Osteoblast (primary cell): ENCODE data around the gene VMP1. TPM values are rescaled to one million over a fixed set of nuclear protein-coding genes. Genes with fewer than 3 reads are reported as not detected.

Source experiments
- DNase-seq: peaks from one replicate; pipeline ENCODE4 v3.0.0; 2011; ENCODE audit warnings: low spot score, mixed read lengths; ENCODE audit not compliant: insufficient read length; ENCODE audit errors: missing footprints
- H2AFZ ChIP-seq: 2 replicates; pipeline ENCODE4 v1.6.0; 2011; ENCODE audit warnings: mild to moderate bottlenecking, low read length
- H3K27ac ChIP-seq: 2 replicates; pipeline ENCODE4 v1.5.1; 2011; ENCODE audit warnings: mild to moderate bottlenecking, low read depth, low read length, moderate library complexity
- H3K27me3 ChIP-seq: 2 replicates; pipeline ENCODE4 v1.6.0; 2012; ENCODE audit warnings: mild to moderate bottlenecking, control low read depth, inconsistent platforms, low read length, moderate library complexity; ENCODE audit not compliant: insufficient read depth
- H3K36me3 ChIP-seq: 2 replicates; pipeline ENCODE4 v1.5.1; 2011; ENCODE audit warnings: mild to moderate bottlenecking, low read length, control low read depth, moderate library complexity; ENCODE audit not compliant: insufficient read depth
- H3K4me1 ChIP-seq: 2 replicates; pipeline ENCODE4 v1.5.1; 2011; ENCODE audit warnings: mild to moderate bottlenecking, low read length, control low read depth, moderate library complexity; ENCODE audit not compliant: insufficient read depth
- H3K4me2 ChIP-seq: 2 replicates; pipeline ENCODE4 v1.6.0; 2011; ENCODE audit warnings: mild to moderate bottlenecking, low read length; ENCODE audit not compliant: insufficient read depth
- H3K4me3 ChIP-seq: fragments of 200-600 bp; sonication (generic); 3 replicates; pipeline ENCODE4 v1.5.1; 2012; ENCODE audit warnings: mild to moderate bottlenecking, low read length, inconsistent platforms; ENCODE audit not compliant: insufficient read depth
- H3K79me2 ChIP-seq: 2 replicates; pipeline ENCODE4 v1.6.0; 2012; ENCODE audit warnings: mild to moderate bottlenecking, low read length, control low read depth, inconsistent platforms; ENCODE audit not compliant: insufficient read depth
- H3K9me3 ChIP-seq: 2 replicates; pipeline ENCODE4 v1.5.1; 2011; ENCODE audit warnings: low read depth, low read length, control low read depth
- H4K20me1 ChIP-seq: 2 replicates; pipeline ENCODE4 v1.6.0; 2012; ENCODE audit warnings: mild to moderate bottlenecking, low read length, control low read depth; ENCODE audit not compliant: insufficient read depth
- total RNA-seq: library from RNA; depleted of rRNA; stranded (reverse); fragments of >200 nt; gene quantifications from 2 replicates; pipeline ENCODE4 v1.2.3, GENCODE V29; 2012
- TF ChIP-seq, protein P1 (sequence below): IDR thresholded peaks from 2 replicates; pipeline ENCODE4 v1.5.1; 2011; ENCODE audit warnings: mild to moderate bottlenecking, low read depth, low read length, moderate library complexity; ENCODE audit errors: extremely low read depth

Gene VMP1
- total RNA-seq, 1 donor, result 415 TPM

DNA sequence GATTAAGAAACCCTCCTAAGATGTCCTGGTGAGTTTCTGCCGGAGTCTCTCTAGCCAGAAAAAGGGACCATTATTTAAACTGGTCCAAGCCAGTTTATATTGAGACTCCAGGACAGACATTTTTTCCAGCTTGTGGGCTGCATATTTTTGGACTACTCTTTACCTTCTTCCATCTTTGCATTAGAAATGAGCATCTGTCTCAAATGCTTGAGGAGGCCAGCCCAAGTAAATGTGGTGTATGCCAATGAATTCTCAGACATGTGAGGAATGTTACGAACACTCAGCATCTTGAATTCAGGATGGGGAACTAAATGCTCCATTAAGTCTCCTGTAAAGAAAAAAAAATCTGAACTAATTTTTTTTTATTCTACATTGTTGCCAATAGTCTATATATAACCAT is 166.9 kb downstream of the VMP1 start:
- Histone ChIP-seq H3K9me3 (no peaks in the 10 kb centered on the region), H3K4me1 (no peaks in the 10 kb centered on the region), H3K4me2 (no peak overlapping the region), H3K27me3 (no peaks in the 10 kb centered on the region), H3K27ac (no peak overlapping the region), H4K20me1 (no peaks in the 10 kb centered on the region), H3K36me3 (no peaks in the 10 kb centered on the region), H3K79me2 (no peaks in the 10 kb centered on the region), H3K4me3 (no peak overlapping the region), H2AFZ (no peak overlapping the region)
- DNase-seq, result no peak
- TF ChIP-seq, protein P1, sequence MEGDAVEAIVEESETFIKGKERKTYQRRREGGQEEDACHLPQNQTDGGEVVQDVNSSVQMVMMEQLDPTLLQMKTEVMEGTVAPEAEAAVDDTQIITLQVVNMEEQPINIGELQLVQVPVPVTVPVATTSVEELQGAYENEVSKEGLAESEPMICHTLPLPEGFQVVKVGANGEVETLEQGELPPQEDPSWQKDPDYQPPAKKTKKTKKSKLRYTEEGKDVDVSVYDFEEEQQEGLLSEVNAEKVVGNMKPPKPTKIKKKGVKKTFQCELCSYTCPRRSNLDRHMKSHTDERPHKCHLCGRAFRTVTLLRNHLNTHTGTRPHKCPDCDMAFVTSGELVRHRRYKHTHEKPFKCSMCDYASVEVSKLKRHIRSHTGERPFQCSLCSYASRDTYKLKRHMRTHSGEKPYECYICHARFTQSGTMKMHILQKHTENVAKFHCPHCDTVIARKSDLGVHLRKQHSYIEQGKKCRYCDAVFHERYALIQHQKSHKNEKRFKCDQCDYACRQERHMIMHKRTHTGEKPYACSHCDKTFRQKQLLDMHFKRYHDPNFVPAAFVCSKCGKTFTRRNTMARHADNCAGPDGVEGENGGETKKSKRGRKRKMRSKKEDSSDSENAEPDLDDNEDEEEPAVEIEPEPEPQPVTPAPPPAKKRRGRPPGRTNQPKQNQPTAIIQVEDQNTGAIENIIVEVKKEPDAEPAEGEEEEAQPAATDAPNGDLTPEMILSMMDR, result no peak

GRCh38 chr17:59876107-59876506 is 168.7 kb downstream of the VMP1 start:
- no peak for DNase-seq
- Histone ChIP-seq H3K36me3 (peaks cover 5% of the 10 kb centered on the region), H2AFZ (no peak overlapping the region), H3K9me3 (no peaks in the 10 kb centered on the region), H4K20me1 (no peaks in the 10 kb centered on the region), H3K4me3 (no peak overlapping the region), H3K27me3 (no peaks in the 10 kb centered on the region), H3K4me1 (no peaks in the 10 kb centered on the region), H3K79me2 (no peaks in the 10 kb centered on the region), H3K27ac (no peak overlapping the region), H3K4me2 (no peak overlapping the region)
- TF ChIP-seq, protein P1, result no peak

DNA sequence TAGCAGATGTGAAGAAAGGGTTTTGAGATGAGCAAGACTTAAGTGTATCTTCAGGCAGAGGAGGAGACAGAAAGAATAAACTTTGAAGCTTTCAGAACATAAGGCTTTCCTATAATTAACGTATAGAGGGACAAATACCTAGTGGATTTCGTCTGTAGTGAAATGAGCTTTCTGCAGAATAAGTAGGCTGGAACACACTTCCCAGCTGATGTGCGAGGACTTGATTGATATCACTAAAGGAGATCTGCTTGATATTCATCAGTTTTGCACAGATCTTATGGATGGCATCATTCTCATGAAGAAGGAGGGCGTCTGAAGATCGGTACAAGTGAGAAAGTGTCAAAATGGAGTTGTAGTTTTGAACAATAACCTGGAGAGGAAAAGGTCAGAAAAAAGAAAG is 170.5 kb downstream of the VMP1 start:
- Histone ChIP-seq H3K4me3 (no peak overlapping the region), H3K36me3 (peaks cover 5% of the 10 kb centered on the region), H3K27ac (no peak overlapping the region), H4K20me1 (no peaks in the 10 kb centered on the region), H3K27me3 (no peaks in the 10 kb centered on the region), H3K9me3 (no peaks in the 10 kb centered on the region), H2AFZ (no peak overlapping the region), H3K4me2 (no peak overlapping the region), H3K79me2 (no peaks in the 10 kb centered on the region), H3K4me1 (no peaks in the 10 kb centered on the region)
- no peak for DNase-seq
- TF ChIP-seq, protein P1, result no peak

DNA sequence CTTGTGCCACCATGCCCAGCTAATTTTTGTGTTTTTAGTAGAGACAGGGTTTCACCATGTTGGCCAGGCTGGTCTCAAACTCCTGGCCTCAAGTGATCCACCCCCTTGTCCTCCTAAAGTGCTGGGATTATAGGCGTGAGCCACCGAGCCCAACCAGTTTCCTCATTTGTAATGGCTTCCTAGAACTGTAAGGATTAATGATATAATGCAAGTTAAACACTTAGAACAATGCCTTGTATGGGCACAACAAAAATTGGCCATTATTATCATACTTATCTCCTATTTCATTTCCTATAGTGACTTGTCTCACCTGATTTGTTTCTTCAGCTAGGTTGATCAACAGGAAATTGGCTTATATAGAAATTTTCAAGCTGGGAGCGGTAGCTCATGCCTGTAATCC is 171.2 kb downstream of the VMP1 start:
- Histone ChIP-seq H4K20me1 (no peaks in the 10 kb centered on the region), H3K4me2 (no peak overlapping the region), H2AFZ (no peak overlapping the region), H3K27me3 (no peaks in the 10 kb centered on the region), H3K36me3 (peaks cover 6% of the 10 kb centered on the region), H3K4me1 (no peaks in the 10 kb centered on the region), H3K4me3 (no peak overlapping the region), H3K79me2 (no peaks in the 10 kb centered on the region), H3K27ac (no peak overlapping the region), H3K9me3 (no peaks in the 10 kb centered on the region)
- TF ChIP-seq, protein P1, result no peak
- DNase-seq, result no peak
